PFSK-1 (cell line): Measurements from ENCODE around the gene USP33.

Experiments used
- FOXP2 ChIP-seq: optimal IDR thresholded peaks from 2 replicates; pipeline ENCODE3; 2011; ENCODE audit warnings: borderline replicate concordance, control low read depth, inconsistent platforms; ENCODE audit not compliant: insufficient read depth; ENCODE audit errors: extremely low read length, extremely low read depth
- POLR2AphosphoS5 ChIP-seq: IDR thresholded peaks from 2 replicates; pipeline ENCODE4 v1.6.1; 2012; ENCODE audit warnings: low read depth, mild to moderate bottlenecking, control low read depth, low read length, moderate library complexity
- REST ChIP-seq, 2 experiments: IDR thresholded peaks; 2 replicates each; pipeline versions ENCODE4 v1.6.1 to v1.8.0; 2011 to 2012; ENCODE audit warnings: low read depth in 2 of 2, low read length in 2 of 2, control low read depth in 1 of 2, inconsistent platforms in 1 of 2, mild to moderate bottlenecking in 1 of 2, moderate library complexity in 1 of 2; ENCODE audit not compliant: insufficient read depth in 1 of 2
- SIN3A ChIP-seq: IDR thresholded peaks from 2 replicates; pipeline ENCODE4 v1.6.1; 2012; ENCODE audit warnings: mild to moderate bottlenecking, low read length, moderate library complexity, borderline replicate concordance; ENCODE audit not compliant: insufficient read depth
- TAF1 ChIP-seq: IDR thresholded peaks from 2 replicates; pipeline ENCODE4 v1.6.1; 2012; ENCODE audit warnings: low read length, control low read depth, borderline replicate concordance; ENCODE audit not compliant: insufficient read depth

The USP33 gene

GRCh38 chr1:77757066-77757584 lies 2.5 kb downstream of the USP33 start:
- no peak for TF ChIP-seq TAF1
- no peak for TF ChIP-seq REST (IDR thresholded peaks at IDR 0.05; ENCODE audit: insufficient read depth in 1 of 2, low read depth in 2 of 2, low read length in 2 of 2)
- no peak for TF ChIP-seq FOXP2
- no peak for TF ChIP-seq SIN3A
- no peak for TF ChIP-seq POLR2AphosphoS5

- TF ChIP-seq TAF1: no peak
Measured at GRCh38 chr1:77756052-77756754, 3.4 kb downstream of the USP33 start.

GRCh38 chr1:77744576-77744975 lies 15.1 kb downstream of the USP33 start:
- TF ChIP-seq FOXP2: no peak
- no peak for TF ChIP-seq SIN3A
- no peak for TF ChIP-seq TAF1
- no peak for TF ChIP-seq REST (IDR thresholded peaks at IDR 0.05; ENCODE audit: insufficient read depth in 1 of 2, low read depth in 2 of 2, low read length in 2 of 2)
- TF ChIP-seq POLR2AphosphoS5: no peak

- no peak for TF ChIP-seq FOXP2
- no peak for TF ChIP-seq REST (IDR thresholded peaks at IDR 0.05; ENCODE audit: insufficient read depth in 1 of 2, low read depth in 2 of 2, low read length in 2 of 2)
- TF ChIP-seq POLR2AphosphoS5: no peak
- no peak for TF ChIP-seq SIN3A
- no peak for TF ChIP-seq TAF1
Measured at GRCh38 chr1:77742011-77742555, 17.6 kb downstream of the USP33 start.

GRCh38 chr1:77741316-77741715 lies 18.3 kb downstream of the USP33 start:
- TF ChIP-seq REST (IDR thresholded peaks at IDR 0.05; ENCODE audit: insufficient read depth in 1 of 2, low read depth in 2 of 2, low read length in 2 of 2): no peak
- no peak for TF ChIP-seq FOXP2
- no peak for TF ChIP-seq POLR2AphosphoS5
- TF ChIP-seq SIN3A: no peak
- TF ChIP-seq TAF1: no peak
